Prostate gland (tissue), 2 donors: ENCODE measurements around the gene CDKN1A.

Experiments used
- POLR2A ChIP-seq: fragments of 450-650 bp; IDR thresholded peaks from one replicate; pipeline ENCODE4 v1.6.1; 2016; ENCODE audit warnings: antibody characterized with exemption, mild to moderate bottlenecking
- POLR2AphosphoS5 ChIP-seq: sonication (generic); formaldehyde crosslinking; IDR thresholded peaks from one replicate; pipeline ENCODE4 v1.6.1; 2017; ENCODE audit warnings: antibody characterized with exemption
- TF ChIP-seq, protein P1 (sequence below), 4 experiments: fragments of 200-600 bp in 2 of 4; fragments of 450-650 bp in 2 of 4; sonication (generic) in 2 of 4; IDR thresholded peaks; 1 replicate in 3 of 4; 2 replicates in 1 of 4; pipeline ENCODE4 v1.5.1; 2016 to 2019; ENCODE audit warnings: antibody characterized with exemption in 4 of 4, mild to moderate bottlenecking in 2 of 4, moderate library complexity in 2 of 4

DNA sequence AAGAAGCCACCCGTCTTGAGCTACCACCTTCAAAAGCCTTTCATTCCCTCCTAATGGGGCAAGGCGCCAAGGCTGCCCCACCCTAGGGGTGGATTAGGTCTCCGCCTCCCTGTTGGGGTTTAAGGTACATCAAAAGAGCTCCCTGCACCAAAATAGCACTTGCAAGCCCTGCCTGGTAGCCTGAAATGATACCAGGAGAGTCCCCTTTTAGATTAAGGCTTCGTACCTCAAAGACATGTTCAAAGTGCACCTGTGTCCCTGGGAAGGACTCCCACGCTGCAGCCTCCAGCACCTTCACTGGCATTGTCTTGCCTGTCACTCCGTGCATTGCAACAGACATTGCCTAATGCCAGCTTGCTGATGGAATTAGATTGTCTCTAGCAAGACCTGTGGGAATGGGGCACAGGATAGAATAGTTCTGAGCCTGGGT is 15.7 kb upstream of the CDKN1A start:
- TF ChIP-seq POLR2AphosphoS5 (no peak), POLR2A (no peak)
- TF ChIP-seq, protein P1, sequence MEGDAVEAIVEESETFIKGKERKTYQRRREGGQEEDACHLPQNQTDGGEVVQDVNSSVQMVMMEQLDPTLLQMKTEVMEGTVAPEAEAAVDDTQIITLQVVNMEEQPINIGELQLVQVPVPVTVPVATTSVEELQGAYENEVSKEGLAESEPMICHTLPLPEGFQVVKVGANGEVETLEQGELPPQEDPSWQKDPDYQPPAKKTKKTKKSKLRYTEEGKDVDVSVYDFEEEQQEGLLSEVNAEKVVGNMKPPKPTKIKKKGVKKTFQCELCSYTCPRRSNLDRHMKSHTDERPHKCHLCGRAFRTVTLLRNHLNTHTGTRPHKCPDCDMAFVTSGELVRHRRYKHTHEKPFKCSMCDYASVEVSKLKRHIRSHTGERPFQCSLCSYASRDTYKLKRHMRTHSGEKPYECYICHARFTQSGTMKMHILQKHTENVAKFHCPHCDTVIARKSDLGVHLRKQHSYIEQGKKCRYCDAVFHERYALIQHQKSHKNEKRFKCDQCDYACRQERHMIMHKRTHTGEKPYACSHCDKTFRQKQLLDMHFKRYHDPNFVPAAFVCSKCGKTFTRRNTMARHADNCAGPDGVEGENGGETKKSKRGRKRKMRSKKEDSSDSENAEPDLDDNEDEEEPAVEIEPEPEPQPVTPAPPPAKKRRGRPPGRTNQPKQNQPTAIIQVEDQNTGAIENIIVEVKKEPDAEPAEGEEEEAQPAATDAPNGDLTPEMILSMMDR (IDR thresholded peaks at IDR 0.05) = no peak
